HEK293T (cell line): ENCODE results near the gene KCNMA1.
"Not testable (repeated sequence)": the region's sequence is repeated elsewhere in the genome, so short reads cannot be mapped to it uniquely, and the experiment has no call there.

ENCODE experiments used
- CTCF ChIA-PET: fragments of 350-600 bp; formaldehyde crosslinking; extraction: SDS; loops from one replicate; lab custom pipeline; 2021; ENCODE audit warnings: antibody characterized with exemption, inconsistent platforms; lab: Yijun Ruan, JAX
- POLR2A ChIA-PET: fragments of 350-600 bp; formaldehyde crosslinking; extraction: SDS; loops from one replicate; lab custom pipeline; 2020; ENCODE audit warnings: antibody characterized with exemption, inconsistent platforms; lab: Yijun Ruan, JAX
- DNase-seq: peaks from one replicate; pipeline ENCODE4 v3.0.0; 2012; ENCODE audit warnings: mixed read lengths; ENCODE audit errors: extremely low spot score
- ARNT ChIP-seq: fragments of 450-650 bp; IDR thresholded peaks from 2 replicates; pipeline ENCODE4 v1.6.1; 2017; ENCODE audit warnings: mild to moderate bottlenecking
- BHLHE40 ChIP-seq: fragments of 450-650 bp; IDR thresholded peaks from 2 replicates; pipeline ENCODE4 v1.6.1; 2016; ENCODE audit warnings: mild to moderate bottlenecking, moderate library complexity, borderline replicate concordance
- CTBP1 ChIP-seq: fragments of 450-650 bp; IDR thresholded peaks from 2 replicates; pipeline ENCODE4 v1.6.1; 2016; ENCODE audit warnings: borderline replicate concordance
- ELF4 ChIP-seq: fragments of 450-650 bp; IDR thresholded peaks from 2 replicates; pipeline ENCODE4 v1.6.1; 2017; ENCODE audit warnings: antibody characterized with exemption
- FOXA1 ChIP-seq: fragments of 450-650 bp; IDR thresholded peaks from 2 replicates; pipeline ENCODE4 v1.6.1; 2016; ENCODE audit warnings: mild to moderate bottlenecking
- FOXK2 ChIP-seq: fragments of 450-650 bp; IDR thresholded peaks from 2 replicates; pipeline ENCODE4 v1.6.1; 2016; ENCODE audit warnings: mild to moderate bottlenecking
- FOXM1 ChIP-seq: fragments of 450-650 bp; IDR thresholded peaks from 2 replicates; pipeline ENCODE4 v1.6.1; 2017; ENCODE audit warnings: mild to moderate bottlenecking, borderline replicate concordance
- HDGF ChIP-seq: fragments of 450-650 bp; IDR thresholded peaks from 2 replicates; pipeline ENCODE4 v1.6.1; 2017; ENCODE audit warnings: antibody characterized with exemption, borderline replicate concordance
- L3MBTL2 ChIP-seq: fragments of 450-650 bp; conservative IDR thresholded peaks from 2 replicates; pipeline ENCODE4 v1.6.1; 2016; ENCODE audit warnings: mild to moderate bottlenecking
- LEF1 ChIP-seq: fragments of 450-650 bp; IDR thresholded peaks from 2 replicates; pipeline ENCODE4 v1.6.1; 2017; ENCODE audit warnings: mild to moderate bottlenecking, borderline replicate concordance
- NFRKB ChIP-seq: fragments of 450-650 bp; IDR thresholded peaks from 2 replicates; pipeline ENCODE4 v1.6.1; 2016; ENCODE audit warnings: mild to moderate bottlenecking, moderate library complexity
- SP1 ChIP-seq: fragments of 450-650 bp; IDR thresholded peaks from 2 replicates; pipeline ENCODE4 v1.6.1; 2017
- SUZ12 ChIP-seq: fragments of 450-650 bp; IDR thresholded peaks from 2 replicates; pipeline ENCODE4 v1.6.1; 2016; ENCODE audit warnings: mild to moderate bottlenecking
- TARDBP ChIP-seq: fragments of 450-650 bp; IDR thresholded peaks from 2 replicates; pipeline ENCODE4 v1.6.1; 2016
- ZNF384 ChIP-seq: fragments of 450-650 bp; IDR thresholded peaks from 2 replicates; pipeline ENCODE4 v1.6.1; 2016
- TF ChIP-seq, protein P1 (sequence below): fragments of 450-650 bp; IDR thresholded peaks from 2 replicates; pipeline ENCODE4 v1.6.1; 2016

KCNMA1 gene

GRCh38 chr10:77661100-77661499 lies 23.5 kb upstream of the KCNMA1 start:
- ChIA-PET CTCF (no interaction called here), POLR2A (no interaction called here)
- DNase-seq = no peak

DNA sequence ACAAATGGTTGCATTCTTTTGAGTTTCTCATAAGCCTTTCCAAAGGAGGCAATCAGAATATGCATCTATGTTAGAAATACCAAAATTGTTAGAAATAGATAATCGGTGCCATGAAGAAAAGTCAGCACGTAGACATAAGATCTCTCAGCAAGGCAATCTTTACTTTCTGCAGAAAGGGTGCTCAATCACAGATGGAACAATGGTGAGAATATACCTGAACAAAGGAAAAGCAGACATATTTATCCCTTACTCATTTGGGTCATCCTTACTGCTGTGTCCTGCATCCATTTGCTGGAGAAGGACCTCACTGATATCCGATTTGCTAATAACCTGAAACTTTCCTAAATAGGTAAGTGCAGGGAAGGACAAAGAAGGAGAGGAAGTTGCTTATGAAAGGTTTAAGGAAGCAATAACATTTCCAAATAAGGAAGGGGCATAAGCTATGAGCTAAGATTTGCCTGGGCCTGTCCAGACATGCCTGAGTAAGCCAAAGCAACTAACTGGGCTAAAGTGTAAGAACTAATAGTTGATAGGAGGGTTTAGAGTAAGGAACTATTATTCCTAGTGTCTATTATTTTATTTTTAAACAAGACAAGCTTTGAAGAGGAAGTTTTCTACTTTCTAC lies 21.6 kb upstream of the KCNMA1 start:
- DNase-seq, CTCF ChIA-PET, POLR2A ChIA-PET: not testable (repeated sequence)

More at GRCh38 chr10:77661100-77661499, 23.5 kb upstream of the KCNMA1 start:
- no peak for TF ChIP-seq SUZ12
- TF ChIP-seq ARNT = no peak
- TF ChIP-seq ZNF384 = no peak
- no peak for TF ChIP-seq TARDBP
- TF ChIP-seq ELF4 = no peak
- no peak for TF ChIP-seq L3MBTL2
- no peak for TF ChIP-seq FOXA1
- TF ChIP-seq HDGF = no peak
- no peak for TF ChIP-seq CTBP1
- TF ChIP-seq, protein P1, sequence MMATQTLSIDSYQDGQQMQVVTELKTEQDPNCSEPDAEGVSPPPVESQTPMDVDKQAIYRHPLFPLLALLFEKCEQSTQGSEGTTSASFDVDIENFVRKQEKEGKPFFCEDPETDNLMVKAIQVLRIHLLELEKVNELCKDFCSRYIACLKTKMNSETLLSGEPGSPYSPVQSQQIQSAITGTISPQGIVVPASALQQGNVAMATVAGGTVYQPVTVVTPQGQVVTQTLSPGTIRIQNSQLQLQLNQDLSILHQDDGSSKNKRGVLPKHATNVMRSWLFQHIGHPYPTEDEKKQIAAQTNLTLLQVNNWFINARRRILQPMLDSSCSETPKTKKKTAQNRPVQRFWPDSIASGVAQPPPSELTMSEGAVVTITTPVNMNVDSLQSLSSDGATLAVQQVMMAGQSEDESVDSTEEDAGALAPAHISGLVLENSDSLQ = no peak
- no peak for TF ChIP-seq SP1
- no peak for TF ChIP-seq BHLHE40
- TF ChIP-seq NFRKB = no peak
- no peak for TF ChIP-seq FOXK2
- no peak for TF ChIP-seq FOXM1
- TF ChIP-seq LEF1 = no peak

- TF ChIP-seq L3MBTL2 (no peak), SUZ12 (no peak), TARDBP (no peak), NFRKB (no peak), FOXM1 (no peak), SP1 (no peak), BHLHE40 (no peak), FOXK2 (no peak), ELF4 (no peak), LEF1 (no peak), ARNT (no peak), CTBP1 (no peak), FOXA1 (no peak), HDGF (no peak), ZNF384 (no peak)
- TF ChIP-seq, protein P1 = no peak
- POLR2A ChIA-PET = no interaction called here
- CTCF ChIA-PET = interaction anchor here (0.6 kb wide), 1 partner anchor 26 kb away, joined by 4 read pairs; no protein-coding TSS in a partner anchor
- DNase-seq = no peak
Measured at GRCh38 chr10:77653210-77653609, 15.6 kb upstream of the KCNMA1 start.

DNA sequence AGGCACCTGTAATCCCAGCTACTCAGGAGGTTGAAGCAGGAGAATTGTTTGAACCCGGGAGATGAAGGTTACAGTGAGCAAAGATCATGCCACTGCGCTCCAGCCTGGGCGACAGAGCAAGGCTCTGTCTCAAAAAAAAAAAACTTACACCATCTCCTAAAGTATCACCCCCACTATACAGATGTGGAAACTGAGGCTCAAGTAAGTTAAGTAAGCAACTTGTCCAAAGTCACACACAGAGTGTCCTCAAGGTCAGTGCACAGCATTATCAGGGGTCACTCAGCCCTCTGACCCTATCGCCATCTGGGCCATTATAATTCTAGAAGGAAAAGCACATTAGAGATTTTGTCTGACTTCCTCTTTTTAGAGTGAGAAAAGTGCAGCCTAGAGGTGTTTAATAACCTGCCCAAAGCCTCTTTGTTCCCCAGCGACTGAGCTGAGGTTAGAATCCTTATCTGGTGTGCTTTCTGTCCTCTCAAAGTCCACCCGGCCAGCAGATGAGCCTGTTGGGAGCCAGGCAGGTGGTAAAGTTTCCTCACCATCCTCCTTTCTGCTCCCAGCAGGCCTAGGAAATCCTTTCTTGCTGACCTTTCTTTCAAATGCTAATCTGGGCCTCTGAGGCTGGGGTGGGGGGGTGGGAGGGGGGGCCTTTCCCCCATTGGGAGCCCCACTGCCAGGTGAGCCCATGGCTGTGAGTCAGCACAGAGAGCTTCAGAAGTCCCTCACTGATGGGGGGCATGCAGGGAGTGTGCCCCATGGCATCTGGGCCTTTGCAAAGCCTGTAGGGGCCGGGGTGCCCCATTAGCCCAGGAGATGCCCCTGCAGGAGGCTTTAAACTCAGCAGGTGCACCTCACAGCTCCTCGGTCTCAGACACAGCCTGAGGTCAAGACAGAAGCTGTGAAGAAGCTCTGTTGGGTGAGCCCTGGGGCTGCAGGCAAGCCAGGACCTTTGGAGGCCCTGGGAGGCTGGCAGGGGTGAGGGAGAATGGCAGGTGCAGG lies 12.0 kb upstream of the KCNMA1 start:
- TF ChIP-seq LEF1 (no peak), FOXK2 (no peak), NFRKB (no peak), SP1 (no peak), ELF4 (no peak), ZNF384 (no peak), SUZ12 (no peak), HDGF (no peak), FOXM1 (no peak), L3MBTL2 (no peak), ARNT (no peak), FOXA1 (no peak), CTBP1 (no peak), TARDBP (no peak), BHLHE40 (no peak)
- TF ChIP-seq, protein P1 = no peak
- DNase-seq = no peak
- ChIA-PET POLR2A (no interaction called here), CTCF (no interaction called here)

DNA sequence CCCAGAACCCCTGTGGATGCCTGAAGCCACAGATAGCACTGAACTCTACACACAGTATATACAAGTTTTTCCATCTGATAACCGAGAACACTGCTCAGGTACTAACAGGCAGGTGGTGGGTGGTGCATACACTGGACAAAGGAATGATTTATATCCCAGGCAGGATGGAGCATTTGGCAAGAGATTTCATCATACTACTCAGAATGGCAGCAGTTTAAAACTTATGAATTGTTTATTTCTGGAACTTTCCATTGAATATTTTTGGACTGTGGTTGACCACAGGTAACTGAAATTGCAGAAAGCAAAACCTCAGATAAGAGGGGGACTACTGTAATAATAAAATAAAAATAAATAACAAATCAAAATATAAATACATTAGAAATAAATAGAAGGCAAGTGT lies 10.9 kb upstream of the KCNMA1 start:
- POLR2A ChIA-PET = no interaction called here
- CTCF ChIA-PET = no interaction called here
- TF ChIP-seq ARNT (no peak), TARDBP (no peak), BHLHE40 (no peak), CTBP1 (no peak), L3MBTL2 (no peak), ZNF384 (no peak), FOXA1 (no peak), ELF4 (no peak), FOXK2 (no peak), HDGF (no peak), NFRKB (no peak), FOXM1 (no peak), SUZ12 (no peak), SP1 (no peak), LEF1 (no peak)
- TF ChIP-seq, protein P1 = no peak
- no peak for DNase-seq
